ENCODE results near the gene NARF. TPM values are rescaled to one million over a fixed set of nuclear protein-coding genes. Genes with fewer than 3 reads are reported as not detected.

Gene NARF
- total RNA-seq, 4 donors from 2014 or later = 44.1 to 133 (median 61.1) TPM

DNA sequence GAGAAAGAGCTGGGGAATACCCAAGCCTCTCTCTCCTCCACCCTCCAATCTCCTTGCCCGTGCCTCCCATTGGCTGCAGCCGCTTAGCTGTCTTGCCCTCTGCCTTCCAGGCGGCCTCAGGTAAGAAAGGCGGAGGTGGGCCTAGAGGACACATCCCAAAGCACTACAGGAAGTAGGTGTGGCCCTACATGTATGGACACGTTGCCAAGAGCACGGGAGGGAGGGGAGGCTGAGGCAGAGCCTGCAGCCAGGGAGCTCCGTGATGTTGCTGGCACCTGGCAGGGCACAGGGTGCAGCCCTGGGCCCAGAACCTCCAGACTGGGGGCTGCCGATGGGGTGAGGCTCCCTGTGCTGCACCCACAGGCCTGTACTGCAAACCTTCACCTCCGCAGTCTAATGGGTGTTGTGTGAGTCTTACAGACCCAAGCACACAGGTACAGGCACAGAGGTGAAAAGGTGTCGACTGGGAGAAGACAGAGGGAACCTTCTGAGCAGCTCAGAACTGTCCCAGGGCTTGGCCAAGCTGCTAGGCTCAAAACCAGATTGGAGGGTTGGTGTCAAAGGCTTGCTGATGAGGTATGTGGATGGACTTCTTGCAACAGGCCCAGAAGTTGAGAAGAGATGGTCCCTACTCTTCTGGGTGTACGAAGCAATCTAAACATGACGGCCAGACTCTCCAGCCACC, 37.4 kb downstream of the NARF start:
- H3K27me3 ChIP-seq = no peaks in the 10 kb centered on the region
- peak; percentile 50 for DNase-seq
- H3K4me3 ChIP-seq = no peak overlapping the region
- H3K27ac ChIP-seq = peak overlapping the region; percentile 74 to 93 (median 90)
- H3K36me3 ChIP-seq = no peaks in the 10 kb centered on the region
- no peaks in the 10 kb centered on the region for H3K9me3 ChIP-seq
- in situ Hi-C loops (cut with MboI; ENCODE audit: low pct_ligation_motif_present in 1 of 4, low pct_unique_long_range_greater_than_20kb in 1 of 4, low sequenced_read_pairs in 3 of 4) = no loop called here
- H3K4me1 ChIP-seq = peaks cover 8 to 32% (median 22%) of the 10 kb centered on the region in 4 donors
- WGBS, 2 donors (ENCODE audit: low coverage in 1 of 2) = 64% methylated on average over 12 of the region's 12 CpGs; no CpG with 5 or more reads in 1 of the 2 donors
- TF ChIP-seq, protein P1, sequence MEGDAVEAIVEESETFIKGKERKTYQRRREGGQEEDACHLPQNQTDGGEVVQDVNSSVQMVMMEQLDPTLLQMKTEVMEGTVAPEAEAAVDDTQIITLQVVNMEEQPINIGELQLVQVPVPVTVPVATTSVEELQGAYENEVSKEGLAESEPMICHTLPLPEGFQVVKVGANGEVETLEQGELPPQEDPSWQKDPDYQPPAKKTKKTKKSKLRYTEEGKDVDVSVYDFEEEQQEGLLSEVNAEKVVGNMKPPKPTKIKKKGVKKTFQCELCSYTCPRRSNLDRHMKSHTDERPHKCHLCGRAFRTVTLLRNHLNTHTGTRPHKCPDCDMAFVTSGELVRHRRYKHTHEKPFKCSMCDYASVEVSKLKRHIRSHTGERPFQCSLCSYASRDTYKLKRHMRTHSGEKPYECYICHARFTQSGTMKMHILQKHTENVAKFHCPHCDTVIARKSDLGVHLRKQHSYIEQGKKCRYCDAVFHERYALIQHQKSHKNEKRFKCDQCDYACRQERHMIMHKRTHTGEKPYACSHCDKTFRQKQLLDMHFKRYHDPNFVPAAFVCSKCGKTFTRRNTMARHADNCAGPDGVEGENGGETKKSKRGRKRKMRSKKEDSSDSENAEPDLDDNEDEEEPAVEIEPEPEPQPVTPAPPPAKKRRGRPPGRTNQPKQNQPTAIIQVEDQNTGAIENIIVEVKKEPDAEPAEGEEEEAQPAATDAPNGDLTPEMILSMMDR (IDR thresholded peaks at IDR 0.05) = no peak
- no peak for TF ChIP-seq EP300 (IDR thresholded peaks at IDR 0.05; ENCODE audit: low read depth)
- no peak for TF ChIP-seq POLR2AphosphoS5 (IDR thresholded peaks at IDR 0.05)
- TF ChIP-seq POLR2A (IDR thresholded peaks at IDR 0.05) = no peak
- intact Hi-C loops (cut with DNase I; ENCODE audit: low total_unique reads) = loop anchor here (10.0 kb wide), 1 partner anchor 59 kb away; no protein-coding TSS in a partner anchor

DNA sequence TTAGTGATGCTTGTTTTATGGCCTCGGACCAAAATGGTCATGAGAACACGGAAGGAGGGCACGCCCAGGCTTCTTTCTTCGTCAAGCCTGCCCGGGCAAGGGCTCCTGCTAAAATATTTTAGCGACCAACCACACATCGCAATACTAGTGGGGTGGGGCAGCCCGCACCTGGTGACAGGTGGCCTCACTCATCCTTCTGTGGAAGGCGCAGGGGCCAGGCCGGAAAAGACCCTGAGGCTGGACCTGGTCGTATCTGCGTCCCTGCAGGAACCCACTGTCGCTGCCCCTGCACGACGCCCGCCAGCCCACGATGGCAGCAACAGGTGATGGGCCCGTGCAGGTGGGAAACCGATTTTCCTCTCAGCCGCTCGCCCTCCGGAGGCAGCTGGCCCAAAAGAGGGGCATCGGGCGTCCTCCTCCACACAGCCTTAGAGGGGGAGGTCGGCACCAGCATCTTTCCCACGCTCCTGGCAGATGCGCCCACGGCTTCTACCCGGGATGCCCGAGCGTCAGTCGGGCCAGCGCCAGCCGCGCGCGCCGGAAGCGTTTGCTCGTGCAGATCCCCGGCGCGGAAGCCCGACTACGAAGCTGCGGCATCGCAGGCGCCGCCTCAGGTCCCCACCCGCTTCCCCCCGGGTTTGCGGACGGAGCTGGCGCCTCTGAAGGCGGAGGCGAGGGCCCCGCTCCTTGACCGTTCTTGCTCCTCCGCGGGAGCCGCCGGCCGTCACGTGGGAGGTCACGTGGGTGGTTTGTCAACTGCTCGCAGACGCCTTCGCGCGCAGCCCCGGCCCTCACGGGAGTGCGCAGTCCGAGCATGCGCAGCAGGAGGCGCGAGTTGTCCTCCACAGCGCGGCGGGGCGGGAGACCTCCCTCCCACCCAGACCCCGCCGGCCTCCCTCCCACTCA, 38.2 kb downstream of the NARF start:
- Histone ChIP-seq H3K9me3 (no peaks in the 10 kb centered on the region), H3K4me3 (peak overlapping the region; percentile 37 to 63 (median 54)), H3K27me3 (no peaks in the 10 kb centered on the region), H3K27ac (peak overlapping the region; percentile 74 to 93 (median 90)), H3K4me1 (peaks cover 8 to 32% (median 22%) of the 10 kb centered on the region in 4 donors), H3K36me3 (no peaks in the 10 kb centered on the region)
- in situ Hi-C loops (cut with MboI; ENCODE audit: low pct_ligation_motif_present in 1 of 4, low pct_unique_long_range_greater_than_20kb in 1 of 4, low sequenced_read_pairs in 3 of 4) (no loop called here), intact Hi-C loops (cut with DNase I; ENCODE audit: low total_unique reads) (loop anchor here (10.0 kb wide), 1 partner anchor 58 kb away; no protein-coding TSS in a partner anchor)
- 15% methylated on average over 74 of the region's 83 CpGs; no CpG with 5 or more reads in 1 of the 2 donors for WGBS, 2 donors (ENCODE audit: low coverage in 1 of 2)
- peak; percentile 84 to 91 (median 87) for TF ChIP-seq POLR2AphosphoS5 (IDR thresholded peaks at IDR 0.05)
- TF ChIP-seq EP300 (IDR thresholded peaks at IDR 0.05; ENCODE audit: low read depth) = no peak
- TF ChIP-seq POLR2A (IDR thresholded peaks at IDR 0.05) = peak; percentile 65
- DNase-seq = peak; percentile 97

DNA sequence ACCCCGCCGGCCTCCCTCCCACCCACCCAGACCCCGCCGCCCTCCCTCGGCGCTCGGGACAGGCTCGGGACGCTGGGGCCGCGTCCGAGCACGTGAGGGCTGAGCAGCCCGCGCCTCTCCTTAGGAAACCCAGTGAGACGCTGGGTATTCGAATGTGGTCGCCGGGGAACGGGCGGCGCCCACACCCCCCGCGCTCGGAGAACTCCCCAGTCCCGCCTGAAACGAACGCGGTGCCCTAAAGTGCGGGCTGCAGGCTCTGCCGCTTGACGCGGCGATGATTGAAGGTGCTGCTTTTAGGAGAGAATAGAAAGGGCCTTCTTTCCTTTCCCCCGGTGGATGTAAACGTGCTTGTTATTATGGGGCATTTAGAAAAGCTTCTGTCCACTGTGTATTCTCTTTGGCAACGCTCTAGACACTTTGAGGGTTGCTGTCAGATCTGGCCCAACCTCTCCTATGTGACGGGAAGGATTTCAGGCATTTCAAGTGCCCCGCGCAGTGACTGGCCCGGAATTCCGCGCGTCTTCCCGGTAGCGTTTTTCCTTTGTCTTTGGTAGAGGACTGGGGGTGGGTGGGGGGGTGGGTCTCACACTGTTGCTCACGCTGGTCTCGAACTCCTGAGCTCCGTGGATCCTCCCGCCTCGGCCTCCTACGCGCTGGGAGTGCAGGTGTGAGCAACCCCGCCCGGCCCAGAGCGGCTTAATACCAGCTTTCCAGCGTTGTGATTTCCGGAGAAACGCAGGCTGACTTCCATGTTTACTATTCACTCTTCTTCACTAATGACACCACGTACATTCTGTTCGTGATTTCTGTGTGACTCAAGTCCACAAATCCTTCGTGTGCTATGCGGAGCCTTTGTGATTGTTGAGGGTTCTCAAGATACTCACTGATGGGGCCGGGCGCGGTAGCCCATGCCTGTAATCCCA, 39.2 kb downstream of the NARF start:
- intact Hi-C loops (cut with DNase I; ENCODE audit: low total_unique reads) = loop anchor here (10.0 kb wide), 1 partner anchor 57 kb away; no protein-coding TSS in a partner anchor

More for the DNA sequence above, 39.2 kb downstream of the NARF start:
- Histone ChIP-seq H3K4me1 (peaks cover 8 to 32% (median 21%) of the 10 kb centered on the region in 4 donors), H3K27ac (peak overlapping the region; percentile 74 to 93 (median 90)), H3K9me3 (no peaks in the 10 kb centered on the region), H3K27me3 (no peaks in the 10 kb centered on the region), H3K4me3 (peak overlapping the region; percentile 37 to 63 (median 54)), H3K36me3 (no peaks in the 10 kb centered on the region)
- TF ChIP-seq EP300 (IDR thresholded peaks at IDR 0.05; ENCODE audit: low read depth) = no peak
- TF ChIP-seq, protein P1 (IDR thresholded peaks at IDR 0.05) = no peak
- TF ChIP-seq POLR2AphosphoS5 (IDR thresholded peaks at IDR 0.05) = no peak
- no peak for TF ChIP-seq POLR2A (IDR thresholded peaks at IDR 0.05)
- in situ Hi-C loops (cut with MboI; ENCODE audit: low pct_ligation_motif_present in 1 of 4, low pct_unique_long_range_greater_than_20kb in 1 of 4, low sequenced_read_pairs in 3 of 4) = no loop called here
- peak; percentile 45 for DNase-seq
- WGBS, 2 donors (ENCODE audit: low coverage in 1 of 2) = 25 to 45% methylated on average over 4 to 52 of the region's 66 CpGs

All from transverse colon (tissue), 4 donors.